HepG2 (cell line): ENCODE results near the gene UCP3. TPM values are rescaled to one million over a fixed set of nuclear protein-coding genes. Genes with fewer than 3 reads are reported as not detected.

Source experiments
- ATAC-seq: fragments of 200-7000 bp; cut with Tn5 transposase; 3 replicates; pipeline ENCODE4 v1.9.1; 2020; ENCODE audit warnings: mild to moderate bottlenecking, moderate library complexity
- BruUV-seq: library from RNA; stranded (reverse); fragments of 400-500 nt; replicated peaks from 2 replicates; lab custom pipeline; 2021; lab: Mats Ljungman, UMichigan
- CTCF ChIA-PET: fragments of 300-600 bp; formaldehyde crosslinking; extraction: SDS; loops from one replicate; lab custom pipeline; 2021; ENCODE audit warnings: low total read pairs, inconsistent platforms, low intra/inter-chr PET ratio; lab: Yijun Ruan, JAX
- POLR2A ChIA-PET: fragments of 350-600 bp; sonication (Branson Sonifier 250); formaldehyde crosslinking; loops from one replicate; lab custom pipeline; 2020; ENCODE audit warnings: antibody characterized with exemption, inconsistent platforms; lab: Yijun Ruan, JAX
- DNase-seq: peaks from one replicate; pipeline ENCODE4 v3.0.0-alpha.2; 2015; ENCODE audit warnings: low spot score
- FAIRE-seq: peaks from 3 replicates; lab custom pipeline; 2011; peaks lifted over from hg19 to GRCh38; lab: Jason Lieb, UNC
- H2AFZ ChIP-seq: one replicate; pipeline ENCODE4 v1.6.1; 2011; ENCODE audit warnings: low read length, inconsistent platforms
- H3K27ac ChIP-seq: fragments of 300-600 bp; 3 replicates; pipeline ENCODE4 v1.8.0; 2011; ENCODE audit warnings: mixed run types, mild to moderate bottlenecking, mixed read lengths, low read length, inconsistent platforms; ENCODE audit not compliant: insufficient read depth; ENCODE audit errors: extremely low read length
- H3K27me3 ChIP-seq, 2 experiments: fragments of 200-600 bp in 1 of 2; 2 replicates in 1 of 2; 3 replicates in 1 of 2; pipeline versions ENCODE4 v1.6.0 to v1.8.0; 2011; ENCODE audit warnings: low read length in 2 of 2, mild to moderate bottlenecking in 2 of 2, moderate library complexity in 2 of 2, inconsistent platforms in 1 of 2; ENCODE audit not compliant: insufficient read depth in 2 of 2, control insufficient read depth in 1 of 2
- H3K36me3 ChIP-seq, 2 experiments: fragments of 200-600 bp in 1 of 2; replicated peaks in 1 of 2; 2 replicates in 1 of 2; 3 replicates in 1 of 2; pipeline versions ENCODE4 v1.5.1 to v1.8.0; 2011; ENCODE audit warnings: low read length in 2 of 2, inconsistent platforms in 1 of 2; ENCODE audit not compliant: insufficient read depth in 2 of 2, control insufficient read depth in 1 of 2
- H3K4me1 ChIP-seq: 2 replicates; pipeline ENCODE4 v1.5.1; 2012; ENCODE audit warnings: low read length, inconsistent platforms; ENCODE audit not compliant: insufficient read depth
- H3K4me2 ChIP-seq: 2 replicates; pipeline ENCODE4 v1.6.0; 2011; ENCODE audit warnings: low read depth, low read length, inconsistent platforms
- H3K4me3 ChIP-seq, 3 experiments: fragments of 200-600 bp in 1 of 3; sonication (generic), shearing (Covaris generic) in 1 of 3; replicated peaks in 1 of 3; 2 replicates each; pipeline ENCODE4 v1.5.1; 2011 to 2016; ENCODE audit warnings: low read length in 3 of 3, inconsistent platforms in 2 of 3, low read depth in 2 of 3, mild to moderate bottlenecking in 2 of 3, control low read depth in 1 of 3, mixed read lengths in 1 of 3; ENCODE audit not compliant: insufficient read depth in 1 of 3
- H3K79me2 ChIP-seq: one replicate; pipeline ENCODE4 v1.6.1; 2011; ENCODE audit warnings: low read length, inconsistent platforms; ENCODE audit not compliant: insufficient read depth
- H3K9ac ChIP-seq: 2 replicates; pipeline ENCODE4 v1.6.0; 2011; ENCODE audit warnings: mild to moderate bottlenecking, low read depth, low read length, inconsistent platforms; ENCODE audit not compliant: insufficient read depth
- H3K9me3 ChIP-seq: 2 replicates; pipeline ENCODE4 v1.5.1; 2012; ENCODE audit warnings: mild to moderate bottlenecking, low read length
- H4K20me1 ChIP-seq: 2 replicates; pipeline ENCODE4 v1.6.0; 2011; ENCODE audit warnings: inconsistent platforms, mild to moderate bottlenecking, low read length, moderate library complexity; ENCODE audit not compliant: insufficient read depth
- FOXP4 ChIP-seq: sonication (generic); formaldehyde crosslinking; IDR thresholded peaks from 2 replicates; pipeline ENCODE4 v1.4.0; 2020; ENCODE audit warnings: missing genetic modification reagents
- HMG20B ChIP-seq: conservative IDR thresholded peaks from 2 replicates; pipeline ENCODE4 v1.6.1; 2016; ENCODE audit warnings: missing genetic modification reagents, missing compliant biosample characterization
- KDM1A ChIP-seq: IDR thresholded peaks from 2 replicates; pipeline ENCODE4 v1.6.1; 2016; ENCODE audit warnings: missing compliant biosample characterization
- SIN3B ChIP-seq: fragments of 150-350 bp; IDR thresholded peaks from 2 replicates; pipeline ENCODE4 v1.6.1; 2014; ENCODE audit warnings: low read length
- SMARCC2 ChIP-seq: fragments of 450-650 bp; IDR thresholded peaks from 2 replicates; pipeline ENCODE4 v1.6.1; 2017; ENCODE audit warnings: antibody characterized with exemption, mild to moderate bottlenecking
- SRSF9 ChIP-seq: fragments of 200-400 bp; formaldehyde crosslinking; IDR thresholded peaks from 2 replicates; pipeline ENCODE4 v1.6.1; 2018; ENCODE audit warnings: borderline replicate concordance, mild to moderate bottlenecking, low read depth, low read length; ENCODE audit not compliant: insufficient read depth, poor library complexity, severe bottlenecking
- U2AF1 ChIP-seq: fragments of 200-400 bp; formaldehyde crosslinking; optimal IDR thresholded peaks from 2 replicates; pipeline ENCODE3; 2017; ENCODE audit warnings: mild to moderate bottlenecking, low read depth, low read length
- YEATS2 ChIP-seq: sonication (generic); formaldehyde crosslinking; IDR thresholded peaks from 2 replicates; pipeline ENCODE4 v1.4.0; 2020; ENCODE audit warnings: missing genetic modification reagents, borderline replicate concordance
- ZFP37 ChIP-seq: sonication (generic); formaldehyde crosslinking; IDR thresholded peaks from 2 replicates; pipeline ENCODE4 v1.4.0; 2020; ENCODE audit warnings: missing genetic modification reagents, borderline replicate concordance
- ZNF580 ChIP-seq: IDR thresholded peaks from 2 replicates; pipeline ENCODE4 v1.6.1; 2016; ENCODE audit warnings: low read depth, borderline replicate concordance
- ZNF703 ChIP-seq: sonication (generic); formaldehyde crosslinking; IDR thresholded peaks from 2 replicates; pipeline ENCODE4 v1.5.1; 2020; ENCODE audit warnings: missing genetic modification reagents, mild to moderate bottlenecking, moderate library complexity, borderline replicate concordance
- ZNF75D ChIP-seq: sonication (generic); formaldehyde crosslinking; IDR thresholded peaks from 2 replicates; pipeline ENCODE4 v1.8.1; 2023; ENCODE audit warnings: missing genetic modification reagents, mild to moderate bottlenecking, borderline replicate concordance
- WGBS: methylation state at CpG from one replicate; pipeline ENCODE4 v1.1.6; 2017; ENCODE audit warnings: low lambda C conversion rate; 5-methylcytosine and 5-hydroxymethylcytosine counted together
- in situ Hi-C: cut with HindIII; loops from 2 replicates; pipeline ENCODE4 v1.10.0; 2017; ENCODE audit warnings: low pct_unique_long_range_greater_than_20kb; ENCODE audit not compliant: extremely low pct_ligation_motif_present
- intact Hi-C: fragments of 100-400 bp; cut with micrococcal nuclease; formaldehyde crosslinking; loops from one replicate; pipeline ENCODE4 v1.10.0; 2022; ENCODE audit not compliant: unreplicated experiment
- polyA plus RNA-seq, 8 experiments: library from polyadenylated mRNA; depleted of rRNA in 3 of 8; stranded (reverse) in 7 of 8; unstranded in 1 of 8; fragments of >200 nt; fragmentation: Illumina TruSeq in 4 of 8; extraction: Trizol in 4 of 8; gene quantifications; 2 replicates each; pipeline versions ENCODE4 v1.2.1 to v1.2.3, GENCODE V29; 2011 to 2016; ENCODE audit warnings: low read depth in 4 of 8, missing spikeins in 1 of 8, mixed read lengths in 1 of 8; ENCODE audit not compliant: insufficient read depth in 1 of 8
- total RNA-seq, 5 experiments: library from RNA; depleted of rRNA; stranded (reverse); fragments of >200 nt; fragmentation: Illumina TruSeq; extraction: Trizol; gene quantifications; 2 replicates each; pipeline ENCODE4 v1.2.3, GENCODE V29; 2016; ENCODE audit warnings: low read depth in 1 of 5
- TF ChIP-seq, protein P1 (sequence below): sonication (generic); formaldehyde crosslinking; IDR thresholded peaks from 2 replicates; pipeline ENCODE4 v1.5.0; 2020; ENCODE audit warnings: mild to moderate bottlenecking, missing genetic modification reagents

The UCP3 gene
- total and polyA plus RNA-seq, 2 of the 13 experiments (the other 11 are each of a cell fraction or from before 2014, with no cell fraction given) = 0.37 TPM; not detected in 1

- Histone ChIP-seq H3K9ac (no peak overlapping the region), H2AFZ (no peak overlapping the region), H4K20me1 (no peaks in the 10 kb centered on the region), H3K9me3 (no peaks in the 10 kb centered on the region), H3K27me3 (no peaks in the 10 kb centered on the region), H3K4me3 (no peak overlapping the region), H3K27ac (no peak overlapping the region), H3K4me1 (peaks cover 34% of the 10 kb centered on the region), H3K36me3 (no peaks in the 10 kb centered on the region), H3K4me2 (no peak overlapping the region), H3K79me2 (no peaks in the 10 kb centered on the region)
- DNase-seq (no peak), FAIRE-seq (no peak), ATAC-seq (no peak)
- in situ Hi-C loops = no loop called here
- 99% methylated on average over 6 of the region's 6 CpGs for WGBS
- CTCF ChIA-PET = no interaction called here
- TF ChIP-seq YEATS2 (no peak), HMG20B (CRISPR knock-in tag) (no peak), SRSF9 (no peak), FOXP4 (CRISPR knock-in tag) (no peak), ZNF75D (no peak), U2AF1 (no peak), ZNF703 (CRISPR knock-in tag) (no peak), SMARCC2 (no peak), KDM1A (CRISPR knock-in tag) (no peak), SIN3B (no peak), ZNF580 (CRISPR knock-in tag) (no peak), ZFP37 (CRISPR knock-in tag) (no peak)
- TF ChIP-seq, protein P1, sequence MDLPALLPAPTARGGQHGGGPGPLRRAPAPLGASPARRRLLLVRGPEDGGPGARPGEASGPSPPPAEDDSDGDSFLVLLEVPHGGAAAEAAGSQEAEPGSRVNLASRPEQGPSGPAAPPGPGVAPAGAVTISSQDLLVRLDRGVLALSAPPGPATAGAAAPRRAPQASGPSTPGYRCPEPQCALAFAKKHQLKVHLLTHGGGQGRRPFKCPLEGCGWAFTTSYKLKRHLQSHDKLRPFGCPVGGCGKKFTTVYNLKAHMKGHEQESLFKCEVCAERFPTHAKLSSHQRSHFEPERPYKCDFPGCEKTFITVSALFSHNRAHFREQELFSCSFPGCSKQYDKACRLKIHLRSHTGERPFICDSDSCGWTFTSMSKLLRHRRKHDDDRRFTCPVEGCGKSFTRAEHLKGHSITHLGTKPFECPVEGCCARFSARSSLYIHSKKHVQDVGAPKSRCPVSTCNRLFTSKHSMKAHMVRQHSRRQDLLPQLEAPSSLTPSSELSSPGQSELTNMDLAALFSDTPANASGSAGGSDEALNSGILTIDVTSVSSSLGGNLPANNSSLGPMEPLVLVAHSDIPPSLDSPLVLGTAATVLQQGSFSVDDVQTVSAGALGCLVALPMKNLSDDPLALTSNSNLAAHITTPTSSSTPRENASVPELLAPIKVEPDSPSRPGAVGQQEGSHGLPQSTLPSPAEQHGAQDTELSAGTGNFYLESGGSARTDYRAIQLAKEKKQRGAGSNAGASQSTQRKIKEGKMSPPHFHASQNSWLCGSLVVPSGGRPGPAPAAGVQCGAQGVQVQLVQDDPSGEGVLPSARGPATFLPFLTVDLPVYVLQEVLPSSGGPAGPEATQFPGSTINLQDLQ (CRISPR knock-in tag) = no peak
- POLR2A ChIA-PET = no interaction called here
- no TSS peak for BruUV-seq
- intact Hi-C loops = no loop called here
Observed at GRCh38 chr11:74022546-74022945, 13.7 kb upstream of the UCP3 start.
